Measurements from ENCODE around the gene HAGHL.

Gene HAGHL

DNA sequence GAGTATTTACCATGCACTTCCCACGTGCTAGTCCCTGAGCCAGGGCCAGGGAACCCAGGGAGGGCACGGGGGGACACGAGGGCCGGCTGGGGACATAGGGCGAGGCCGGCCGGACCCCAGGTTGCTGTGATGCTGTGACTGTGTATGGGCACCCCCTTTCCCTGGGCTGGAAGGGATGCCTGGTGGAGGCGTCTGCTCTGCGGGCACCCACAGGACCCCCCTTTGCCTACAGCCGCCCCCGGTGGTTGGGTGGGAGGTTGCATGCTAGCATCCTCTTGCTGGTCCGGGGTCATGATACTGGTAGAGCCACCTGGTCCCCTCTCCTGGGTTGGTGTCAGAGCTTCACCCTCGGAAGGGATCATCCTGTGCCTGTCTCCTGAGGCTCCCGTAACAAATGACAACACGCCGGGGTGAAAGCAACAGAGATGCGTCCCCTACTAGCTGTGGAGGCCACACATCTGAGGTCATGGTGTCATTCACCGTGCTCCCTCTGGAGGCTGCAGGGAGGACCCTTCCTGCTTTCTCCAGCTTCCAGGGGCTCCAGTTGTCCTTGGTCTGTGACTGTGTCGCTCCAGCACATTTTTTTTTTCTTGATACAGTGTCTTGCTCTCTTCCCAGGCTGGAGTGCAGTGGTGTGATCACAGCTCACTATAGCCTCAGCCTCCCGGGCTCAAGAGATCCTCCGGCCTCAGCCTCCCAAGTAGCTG, 17.0 kb downstream of the HAGHL start:
- TF ChIP-seq, protein P1, sequence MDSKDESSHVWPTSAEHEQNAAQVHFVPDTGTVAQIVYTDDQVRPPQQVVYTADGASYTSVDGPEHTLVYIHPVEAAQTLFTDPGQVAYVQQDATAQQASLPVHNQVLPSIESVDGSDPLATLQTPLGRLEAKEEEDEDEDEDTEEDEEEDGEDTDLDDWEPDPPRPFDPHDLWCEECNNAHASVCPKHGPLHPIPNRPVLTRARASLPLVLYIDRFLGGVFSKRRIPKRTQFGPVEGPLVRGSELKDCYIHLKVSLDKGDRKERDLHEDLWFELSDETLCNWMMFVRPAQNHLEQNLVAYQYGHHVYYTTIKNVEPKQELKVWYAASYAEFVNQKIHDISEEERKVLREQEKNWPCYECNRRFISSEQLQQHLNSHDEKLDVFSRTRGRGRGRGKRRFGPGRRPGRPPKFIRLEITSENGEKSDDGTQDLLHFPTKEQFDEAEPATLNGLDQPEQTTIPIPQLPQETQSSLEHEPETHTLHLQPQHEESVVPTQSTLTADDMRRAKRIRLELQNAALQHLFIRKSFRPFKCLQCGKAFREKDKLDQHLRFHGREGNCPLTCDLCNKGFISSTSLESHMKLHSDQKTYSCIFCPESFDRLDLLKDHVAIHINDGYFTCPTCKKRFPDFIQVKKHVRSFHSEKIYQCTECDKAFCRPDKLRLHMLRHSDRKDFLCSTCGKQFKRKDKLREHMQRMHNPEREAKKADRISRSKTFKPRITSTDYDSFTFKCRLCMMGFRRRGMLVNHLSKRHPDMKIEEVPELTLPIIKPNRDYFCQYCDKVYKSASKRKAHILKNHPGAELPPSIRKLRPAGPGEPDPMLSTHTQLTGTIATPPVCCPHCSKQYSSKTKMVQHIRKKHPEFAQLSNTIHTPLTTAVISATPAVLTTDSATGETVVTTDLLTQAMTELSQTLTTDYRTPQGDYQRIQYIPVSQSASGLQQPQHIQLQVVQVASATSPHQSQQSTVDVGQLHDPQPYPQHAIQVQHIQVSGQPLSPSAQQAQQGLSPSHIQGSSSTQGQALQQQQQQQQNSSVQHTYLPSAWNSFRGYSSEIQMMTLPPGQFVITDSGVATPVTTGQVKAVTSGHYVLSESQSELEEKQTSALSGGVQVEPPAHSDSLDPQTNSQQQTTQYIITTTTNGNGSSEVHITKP (tag by site-specific recombination; IDR thresholded peaks at IDR 0.05) = peak; percentile 54; the same call in 1 of the 2 replicates
- peak; percentile 40 for TF ChIP-seq EGR2 (tag by site-specific recombination; IDR thresholded peaks at IDR 0.05; ENCODE audit: low read depth)
- no peak for TF ChIP-seq ZSCAN23 (tag by site-specific recombination; IDR thresholded peaks at IDR 0.05)
- TF ChIP-seq ZFHX2 (tag by site-specific recombination; conservative IDR thresholded peaks at IDR 0.05) = 0 out of 2 replicates have a peak, but pooled peaks have one; percentile 29
- TF ChIP-seq, protein P2, sequence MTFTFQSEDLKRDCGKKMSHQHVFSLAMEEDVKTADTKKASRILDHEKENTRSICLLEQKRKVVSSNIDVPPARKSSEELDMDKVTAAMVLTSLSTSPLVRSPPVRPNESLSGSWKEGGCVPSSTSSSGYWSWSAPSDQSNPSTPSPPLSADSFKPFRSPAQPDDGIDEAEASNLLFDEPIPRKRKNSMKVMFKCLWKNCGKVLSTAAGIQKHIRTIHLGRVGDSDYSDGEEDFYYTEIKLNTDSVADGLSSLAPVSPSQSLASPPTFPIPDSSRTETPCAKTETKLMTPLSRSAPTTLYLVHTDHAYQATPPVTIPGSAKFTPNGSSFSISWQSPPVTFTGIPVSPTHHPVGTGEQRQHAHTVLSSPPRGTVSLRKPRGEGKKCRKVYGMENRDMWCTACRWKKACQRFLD (tag by site-specific recombination; IDR thresholded peaks at IDR 0.05) = no peak
- no peak for TF ChIP-seq BCL11A (tag by site-specific recombination; IDR thresholded peaks at IDR 0.05; ENCODE audit: low read depth)

DNA sequence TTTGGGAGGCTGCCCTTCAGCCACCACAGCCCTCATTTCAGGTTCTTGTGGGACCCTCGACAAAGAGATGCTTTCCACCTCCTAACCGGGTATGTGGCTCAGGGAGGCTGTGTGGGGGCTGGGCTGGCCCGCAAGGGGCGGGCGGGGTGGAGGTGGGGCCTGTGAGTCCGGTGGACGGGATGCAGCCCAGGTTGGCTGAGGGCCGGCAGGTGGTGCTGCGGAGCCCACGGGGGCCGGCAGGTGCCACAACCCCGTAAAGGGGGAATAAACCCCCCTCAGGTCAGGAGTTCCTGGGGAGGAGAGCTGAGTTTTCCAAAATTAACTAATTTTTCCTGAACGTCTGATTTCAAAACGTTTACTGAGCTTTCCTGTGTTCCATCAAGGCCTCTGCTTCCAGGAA, 18.8 kb downstream of the HAGHL start:
- no peak for TF ChIP-seq ZNF391 (tag by site-specific recombination; IDR thresholded peaks at IDR 0.05; ENCODE audit: borderline replicate concordance, low read depth)
- TF ChIP-seq ZNF610 (tag by site-specific recombination; IDR thresholded peaks at IDR 0.05; ENCODE audit: borderline replicate concordance) = no peak
- TF ChIP-seq, protein P3, sequence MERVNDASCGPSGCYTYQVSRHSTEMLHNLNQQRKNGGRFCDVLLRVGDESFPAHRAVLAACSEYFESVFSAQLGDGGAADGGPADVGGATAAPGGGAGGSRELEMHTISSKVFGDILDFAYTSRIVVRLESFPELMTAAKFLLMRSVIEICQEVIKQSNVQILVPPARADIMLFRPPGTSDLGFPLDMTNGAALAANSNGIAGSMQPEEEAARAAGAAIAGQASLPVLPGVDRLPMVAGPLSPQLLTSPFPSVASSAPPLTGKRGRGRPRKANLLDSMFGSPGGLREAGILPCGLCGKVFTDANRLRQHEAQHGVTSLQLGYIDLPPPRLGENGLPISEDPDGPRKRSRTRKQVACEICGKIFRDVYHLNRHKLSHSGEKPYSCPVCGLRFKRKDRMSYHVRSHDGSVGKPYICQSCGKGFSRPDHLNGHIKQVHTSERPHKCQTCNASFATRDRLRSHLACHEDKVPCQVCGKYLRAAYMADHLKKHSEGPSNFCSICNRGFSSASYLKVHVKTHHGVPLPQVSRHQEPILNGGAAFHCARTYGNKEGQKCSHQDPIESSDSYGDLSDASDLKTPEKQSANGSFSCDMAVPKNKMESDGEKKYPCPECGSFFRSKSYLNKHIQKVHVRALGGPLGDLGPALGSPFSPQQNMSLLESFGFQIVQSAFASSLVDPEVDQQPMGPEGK (tag by site-specific recombination; IDR thresholded peaks at IDR 0.05) = peak; percentile 31; the same call in 1 of the 2 replicates
- ChIA-PET CTCF (interaction anchor here (0.6 to 3.8 kb wide), 12 partner anchors 10 to 629 kb away, joined by 3 to 11 read pairs (median 4); partner anchors contain the start of genes ANTKMT and MSLN), POLR2A (no interaction called here)
- no peaks in the 10 kb centered on the region for H3K4me1 ChIP-seq (ENCODE audit: control insufficient read depth, insufficient read depth, low read length)
- no peaks in the 10 kb centered on the region for H3K36me3 ChIP-seq (ENCODE audit: control insufficient read depth in 2 of 2, insufficient read depth in 1 of 2, low read length in 2 of 2)
- H3K9me3 ChIP-seq (ENCODE audit: control insufficient read depth, insufficient read depth, low read depth, low read length) = no peaks in the 10 kb centered on the region
- H3K27ac ChIP-seq (ENCODE audit: extremely low read depth, low read depth, low read length) = no peak overlapping the region
- H3K4me3 ChIP-seq (ENCODE audit: low read depth, low read length) = no peak overlapping the region

More for the DNA sequence above, 17.0 kb downstream of the HAGHL start:
- H3K36me3 ChIP-seq (ENCODE audit: control insufficient read depth in 2 of 2, insufficient read depth in 1 of 2, low read length in 2 of 2) = peaks cover 0 to 4% of the 10 kb centered on the region in 2 experiments; a peak in 2 of 3 replicates
- CTCF ChIA-PET = interaction anchor here (0.6 to 3.8 kb wide), 8 partner anchors 14 to 44 kb away, joined by 3 to 11 read pairs (median 3); partner anchors contain the start of genes CHTF18 and RPUSD1
- H3K4me1 ChIP-seq (ENCODE audit: control insufficient read depth, insufficient read depth, low read length) = 0 out of 2 replicates have a peak, but pooled peaks cover 2% of the 10 kb centered on the region
- POLR2A ChIA-PET = no interaction called here
- no peaks in the 10 kb centered on the region for H3K9me3 ChIP-seq (ENCODE audit: control insufficient read depth, insufficient read depth, low read depth, low read length)
- H3K4me3 ChIP-seq (ENCODE audit: low read depth, low read length) = no peak overlapping the region
- H3K27ac ChIP-seq (ENCODE audit: extremely low read depth, low read depth, low read length) = no peak overlapping the region

DNA sequence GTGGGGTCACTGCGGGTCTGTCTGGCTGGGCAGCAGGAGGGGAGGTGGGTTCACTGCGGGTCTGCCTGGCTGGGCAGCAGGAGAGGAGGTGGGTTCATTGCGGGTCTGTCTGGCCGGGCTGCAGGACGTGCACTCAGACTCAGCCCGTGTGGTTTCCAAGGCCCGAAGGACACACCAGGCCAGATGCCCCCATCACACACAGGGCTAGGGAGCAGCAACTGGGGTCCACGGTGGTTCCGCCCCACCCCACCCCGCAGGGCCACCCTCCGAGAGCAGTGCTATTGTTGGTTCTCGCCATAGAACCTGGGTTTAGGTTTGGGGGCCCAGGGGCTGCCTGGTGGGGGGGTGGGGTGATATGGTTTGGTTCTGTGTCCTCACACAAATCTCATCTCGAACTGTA, 19.7 kb downstream of the HAGHL start:
- Histone ChIP-seq H3K36me3 (ENCODE audit: control insufficient read depth in 2 of 2, insufficient read depth in 1 of 2, low read length in 2 of 2) (no peaks in the 10 kb centered on the region), H3K4me3 (ENCODE audit: low read depth, low read length) (no peak overlapping the region), H3K9me3 (ENCODE audit: control insufficient read depth, insufficient read depth, low read depth, low read length) (no peaks in the 10 kb centered on the region), H3K4me1 (ENCODE audit: control insufficient read depth, insufficient read depth, low read length) (no peaks in the 10 kb centered on the region), H3K27ac (ENCODE audit: extremely low read depth, low read depth, low read length) (no peak overlapping the region)
- ChIA-PET POLR2A (no interaction called here), CTCF (no interaction called here)
- no peak for TF ChIP-seq ZNF169 (tag by site-specific recombination; IDR thresholded peaks at IDR 0.05)
- TF ChIP-seq, protein P4, sequence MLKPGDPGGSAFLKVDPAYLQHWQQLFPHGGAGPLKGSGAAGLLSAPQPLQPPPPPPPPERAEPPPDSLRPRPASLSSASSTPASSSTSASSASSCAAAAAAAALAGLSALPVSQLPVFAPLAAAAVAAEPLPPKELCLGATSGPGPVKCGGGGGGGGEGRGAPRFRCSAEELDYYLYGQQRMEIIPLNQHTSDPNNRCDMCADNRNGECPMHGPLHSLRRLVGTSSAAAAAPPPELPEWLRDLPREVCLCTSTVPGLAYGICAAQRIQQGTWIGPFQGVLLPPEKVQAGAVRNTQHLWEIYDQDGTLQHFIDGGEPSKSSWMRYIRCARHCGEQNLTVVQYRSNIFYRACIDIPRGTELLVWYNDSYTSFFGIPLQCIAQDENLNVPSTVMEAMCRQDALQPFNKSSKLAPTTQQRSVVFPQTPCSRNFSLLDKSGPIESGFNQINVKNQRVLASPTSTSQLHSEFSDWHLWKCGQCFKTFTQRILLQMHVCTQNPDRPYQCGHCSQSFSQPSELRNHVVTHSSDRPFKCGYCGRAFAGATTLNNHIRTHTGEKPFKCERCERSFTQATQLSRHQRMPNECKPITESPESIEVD (tag by site-specific recombination; IDR thresholded peaks at IDR 0.05) = no peak
- TF ChIP-seq, protein P5, sequence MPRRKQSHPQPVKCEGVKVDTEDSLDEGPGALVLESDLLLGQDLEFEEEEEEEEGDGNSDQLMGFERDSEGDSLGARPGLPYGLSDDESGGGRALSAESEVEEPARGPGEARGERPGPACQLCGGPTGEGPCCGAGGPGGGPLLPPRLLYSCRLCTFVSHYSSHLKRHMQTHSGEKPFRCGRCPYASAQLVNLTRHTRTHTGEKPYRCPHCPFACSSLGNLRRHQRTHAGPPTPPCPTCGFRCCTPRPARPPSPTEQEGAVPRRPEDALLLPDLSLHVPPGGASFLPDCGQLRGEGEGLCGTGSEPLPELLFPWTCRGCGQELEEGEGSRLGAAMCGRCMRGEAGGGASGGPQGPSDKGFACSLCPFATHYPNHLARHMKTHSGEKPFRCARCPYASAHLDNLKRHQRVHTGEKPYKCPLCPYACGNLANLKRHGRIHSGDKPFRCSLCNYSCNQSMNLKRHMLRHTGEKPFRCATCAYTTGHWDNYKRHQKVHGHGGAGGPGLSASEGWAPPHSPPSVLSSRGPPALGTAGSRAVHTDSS (tag by site-specific recombination; IDR thresholded peaks at IDR 0.05) = no peak

Data from HEK293 (cell line).